Sigmoid colon (tissue), 4 donors: Measurements from ENCODE around the gene CD2.

Source experiments
- CTCF ChIP-seq, 4 experiments: fragments of 450-650 bp in 3 of 4; fragments of 200-600 bp in 1 of 4; IDR thresholded peaks; one replicate each; pipeline ENCODE4 v1.5.1; 2016 to 2019; ENCODE audit warnings: antibody characterized with exemption in 4 of 4, mild to moderate bottlenecking in 3 of 4, moderate library complexity in 2 of 4
- POLR2A ChIP-seq, 2 donors: fragments of 450-650 bp; IDR thresholded peaks; one replicate each; pipeline ENCODE4 v1.6.1; 2016; ENCODE audit warnings: antibody characterized with exemption in 2 of 2, mild to moderate bottlenecking in 2 of 2, moderate library complexity in 2 of 2
- POLR2AphosphoS5 ChIP-seq, 4 donors: sonication (generic); formaldehyde crosslinking; IDR thresholded peaks; one replicate each; pipeline ENCODE4 v1.6.1; 2017; ENCODE audit warnings: antibody characterized with exemption in 4 of 4

DNA sequence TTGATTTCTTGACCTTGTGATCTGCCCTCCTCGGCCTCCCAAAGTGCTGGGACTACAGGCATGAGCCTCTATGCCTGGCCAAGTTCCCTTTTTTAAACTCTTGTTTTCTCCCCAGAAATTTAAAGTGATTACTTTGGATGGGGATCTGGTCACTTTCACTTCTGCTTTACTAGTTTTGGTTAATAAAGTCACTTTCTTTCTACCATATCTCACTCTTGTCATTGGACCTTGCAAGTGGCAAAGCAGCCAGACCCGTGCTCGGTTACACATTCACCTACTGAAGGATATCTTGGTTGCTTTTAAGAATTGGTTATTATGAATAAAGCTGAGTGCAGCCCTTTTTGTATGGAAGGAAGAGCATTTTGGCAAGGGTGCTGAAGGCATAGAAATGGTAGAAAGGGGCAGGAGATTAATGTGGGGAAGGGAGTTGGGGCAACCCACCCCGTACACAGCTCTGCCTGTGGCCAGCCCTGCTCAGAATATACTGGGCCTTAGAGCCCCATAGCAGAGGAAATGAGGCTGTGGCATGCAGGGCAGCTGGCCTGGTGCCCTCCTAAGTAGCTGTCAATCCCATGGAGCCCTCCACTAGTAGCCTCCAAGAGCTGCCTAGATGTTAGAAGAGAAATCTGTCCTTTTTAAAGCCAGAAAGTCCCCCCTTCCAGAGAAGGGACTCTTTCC lies 40.7 kb downstream of the CD2 start:
- TF ChIP-seq CTCF (IDR thresholded peaks at IDR 0.05) = no peak
- no peak for TF ChIP-seq POLR2AphosphoS5 (IDR thresholded peaks at IDR 0.05)
- no peak for TF ChIP-seq POLR2A (IDR thresholded peaks at IDR 0.05)
